GF-D8 (cell line): Measurements from ENCODE around the gene PIP5KL1.

Experiments
- DNase-seq: peaks from one replicate; lab custom pipeline; 2025; lab: John Stamatoyannopoulos, UW

Gene PIP5KL1

GRCh38 chr9:127870887-127871286 lies 59.7 kb downstream of the PIP5KL1 start:
- DNase-seq = no peak
